ENCODE results near the gene PNPLA3.

The PNPLA3 gene

GRCh38 chr22:43923631-43924464 lies at the start of gene PNPLA3:
TSS of gene PNPLA3 (plus strand) at chr22:43923805. CDS start at chr22:43923912, 107 bp downstream.
- peak; percentile 16 for TF ChIP-seq CTCF (IDR thresholded peaks at IDR 0.05; ENCODE audit: low read depth, low read length)
- peak; percentile 57 for DNase-seq (ENCODE audit: extremely low read depth, low read depth)

- DNase-seq (ENCODE audit: extremely low read depth, low read depth) = no peak
- TF ChIP-seq CTCF (IDR thresholded peaks at IDR 0.05; ENCODE audit: low read depth, low read length) = no peak
These were observed 46.6 kb upstream of the PNPLA3 start for GRCh38 chr22:43876866-43877509.

- no peak for TF ChIP-seq CTCF (IDR thresholded peaks at IDR 0.05; ENCODE audit: low read depth, low read length)
These were observed 45.4 kb upstream of the PNPLA3 start for GRCh38 chr22:43878079-43878795.

GRCh38 chr22:43878831-43879550 lies 44.6 kb upstream of the PNPLA3 start:
- DNase-seq (ENCODE audit: extremely low read depth, low read depth) = no peak
- TF ChIP-seq CTCF (IDR thresholded peaks at IDR 0.05; ENCODE audit: low read depth, low read length) = no peak

More at GRCh38 chr22:43878079-43878795, 45.4 kb upstream of the PNPLA3 start:
- DNase-seq (ENCODE audit: extremely low read depth, low read depth) = no peak

GRCh38 chr22:43879901-43880540 lies 43.6 kb upstream of the PNPLA3 start:
- no peak for DNase-seq (ENCODE audit: extremely low read depth, low read depth)
- no peak for TF ChIP-seq CTCF (IDR thresholded peaks at IDR 0.05; ENCODE audit: low read depth, low read length)

GRCh38 chr22:43880541-43880991 lies 43.0 kb upstream of the PNPLA3 start:
- TF ChIP-seq CTCF (IDR thresholded peaks at IDR 0.05; ENCODE audit: low read depth, low read length) = no peak
- no peak for DNase-seq (ENCODE audit: extremely low read depth, low read depth)
